RPMI8226 (cell line): ENCODE data around the gene MAP4K3.
"Not testable (repeated sequence)": the region's sequence is repeated elsewhere in the genome, so short reads cannot be mapped to it uniquely, and the experiment has no call there.

ENCODE experiments used
- DNase-seq: peaks from one replicate; pipeline ENCODE4 v3.0.0-alpha.2; 2015

MAP4K3 gene

DNA sequence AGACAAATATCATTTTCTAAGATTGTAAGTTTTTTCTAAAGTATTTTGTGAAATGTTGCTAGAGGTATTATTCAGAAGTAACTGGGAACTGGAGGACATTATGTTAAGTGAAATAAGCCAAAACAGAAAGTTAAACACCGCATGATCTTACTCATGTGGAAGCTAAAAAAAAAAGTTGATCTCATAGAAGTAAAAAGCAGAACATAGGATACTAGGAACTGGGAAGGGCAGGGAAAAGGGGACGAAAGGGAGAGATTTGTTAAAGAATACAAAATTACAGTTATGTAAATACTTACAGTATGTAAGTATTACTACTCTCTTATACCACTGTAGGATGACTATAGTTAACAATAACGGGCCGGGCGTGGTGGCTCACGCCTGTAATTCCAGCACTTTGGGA, 146.7 kb downstream of the MAP4K3 start:
- DNase-seq: no peak

DNA sequence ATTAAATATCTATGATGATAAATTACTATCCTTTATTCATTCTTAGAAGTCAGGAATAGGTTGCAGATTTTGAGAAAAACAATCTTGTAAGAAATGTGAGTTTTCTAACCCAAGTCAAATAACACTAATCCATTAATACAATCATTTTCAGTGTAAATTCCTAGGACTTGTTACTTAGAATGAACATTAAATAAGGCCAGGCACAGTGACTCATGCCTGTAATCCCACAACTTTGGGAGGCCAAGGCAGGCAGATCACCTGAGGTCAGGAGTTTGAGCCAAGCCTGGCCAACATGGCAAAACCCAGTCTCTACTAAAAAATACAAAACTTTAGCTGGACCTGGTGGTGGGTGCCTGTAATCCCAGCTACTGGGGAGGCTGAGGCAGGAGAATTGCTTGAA, 147.5 kb downstream of the MAP4K3 start:
- DNase-seq: no peak

DNA sequence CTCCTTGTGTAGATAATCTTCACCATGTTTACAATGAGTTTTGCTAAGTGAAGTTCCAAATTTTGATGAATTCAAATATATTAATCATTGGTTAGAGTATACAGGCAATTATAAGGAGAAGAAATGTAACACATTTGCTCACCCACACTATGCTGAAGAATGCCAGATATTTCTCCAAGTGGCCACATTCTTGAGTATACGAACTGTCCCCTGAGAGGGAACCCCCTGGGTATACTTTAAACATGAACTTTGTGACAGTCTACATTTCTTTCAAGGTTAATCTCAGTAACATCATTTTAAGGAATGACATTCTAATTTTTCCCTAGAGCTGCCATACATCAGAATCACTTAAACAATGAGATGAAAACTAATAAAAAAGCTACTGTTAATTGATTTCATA, 153.5 kb downstream of the MAP4K3 start:
- no peak for DNase-seq

DNA sequence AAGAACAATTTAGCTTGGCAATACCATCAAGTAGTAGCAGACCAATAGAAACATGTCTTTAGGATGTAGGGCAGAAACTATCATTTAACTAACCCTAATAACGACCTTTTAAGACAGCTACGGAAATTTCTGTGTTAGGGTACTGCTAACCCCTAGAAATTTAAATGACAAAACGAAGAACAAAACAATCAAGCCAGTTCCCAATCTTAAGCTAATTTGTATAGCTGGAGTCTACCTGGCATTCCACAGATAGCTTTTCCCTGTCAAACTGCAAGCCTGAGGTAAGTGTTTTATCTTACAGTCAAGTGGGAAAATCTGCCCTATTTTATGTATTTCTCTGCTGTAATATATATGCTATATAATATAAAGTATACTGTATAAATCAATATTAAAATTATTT, 155.7 kb downstream of the MAP4K3 start:
- DNase-seq: no peak

GRCh38 chr2:39275016-39275415, 162.1 kb downstream of the MAP4K3 start:
- no peak for DNase-seq

- DNase-seq: no peak
These were observed 167.1 kb downstream of the MAP4K3 start for GRCh38 chr2:39269941-39270340.

DNA sequence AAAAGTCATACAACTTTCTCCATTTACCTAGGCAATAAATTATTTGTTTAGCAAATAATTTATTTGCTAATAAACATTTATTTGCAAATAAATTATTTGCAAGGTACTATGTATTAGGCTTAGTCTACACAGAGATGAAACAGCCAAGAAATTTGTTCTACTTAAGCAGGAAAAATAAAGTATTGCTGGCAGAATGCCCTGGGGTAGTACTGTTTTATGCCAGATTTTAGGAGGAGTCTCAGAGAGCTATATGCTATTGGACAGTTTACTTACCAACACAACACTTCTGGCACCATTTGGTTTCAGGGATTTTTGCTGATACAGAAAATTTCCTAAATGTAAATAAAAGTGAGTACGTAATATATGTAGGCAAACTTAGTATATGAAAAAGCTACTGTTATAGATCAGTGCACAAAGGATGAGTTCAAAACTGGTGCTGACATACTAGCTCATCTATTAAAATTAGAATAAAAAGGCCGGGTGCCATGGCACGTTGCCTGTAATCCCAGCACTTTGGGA, 170.1 kb downstream of the MAP4K3 start:
- no peak for DNase-seq

DNA sequence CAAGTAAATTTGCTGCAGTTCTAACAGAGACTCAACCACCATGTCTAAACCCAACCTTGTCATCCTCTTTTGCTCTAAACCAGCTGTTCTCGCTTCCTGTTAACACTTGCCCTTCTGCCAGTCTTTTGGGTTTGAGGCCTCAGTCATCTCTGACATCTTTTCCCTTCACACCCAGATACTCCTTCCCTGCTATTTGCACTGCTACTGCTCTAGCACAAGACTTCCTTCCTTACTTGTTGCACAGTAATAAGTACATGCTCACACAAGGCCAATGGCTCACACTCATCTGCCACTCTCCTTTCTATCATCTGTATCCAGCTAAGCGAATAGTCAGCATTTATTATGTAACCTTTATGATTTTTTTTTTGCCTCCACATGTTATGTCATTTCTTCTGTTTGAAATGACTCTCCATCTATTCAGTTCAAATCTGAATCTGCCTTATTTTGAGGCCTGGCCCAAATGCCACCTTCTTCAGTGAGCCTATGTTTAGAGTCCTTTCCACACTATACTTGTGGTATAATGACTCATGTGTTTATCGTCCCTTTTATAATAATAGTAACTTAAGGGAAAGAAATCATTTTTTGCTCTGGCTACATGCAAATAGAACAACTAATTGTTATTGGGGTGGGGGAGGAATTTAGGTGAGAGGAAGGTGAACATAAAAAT, 170.8 kb downstream of the MAP4K3 start:
- DNase-seq: no peak

DNA sequence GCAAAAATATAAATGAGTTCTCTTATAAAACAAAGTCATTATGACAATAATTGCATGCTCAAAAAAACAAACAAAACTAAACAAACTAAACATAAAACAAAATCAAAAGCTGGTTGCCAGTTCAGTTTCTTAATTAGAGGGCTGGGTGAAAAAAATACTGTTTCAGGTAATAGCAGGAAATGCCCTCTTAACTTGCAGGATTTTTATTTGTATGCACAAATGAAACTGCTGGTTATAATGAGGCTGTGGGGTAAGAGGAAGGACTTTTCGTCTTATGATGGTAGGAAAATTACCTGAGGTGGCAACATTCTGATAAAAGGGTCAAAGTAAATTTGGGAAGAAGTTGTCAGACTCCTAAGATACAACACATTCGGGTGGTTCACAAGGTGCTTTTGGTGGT, 171.8 kb downstream of the MAP4K3 start:
- DNase-seq: no peak

DNA sequence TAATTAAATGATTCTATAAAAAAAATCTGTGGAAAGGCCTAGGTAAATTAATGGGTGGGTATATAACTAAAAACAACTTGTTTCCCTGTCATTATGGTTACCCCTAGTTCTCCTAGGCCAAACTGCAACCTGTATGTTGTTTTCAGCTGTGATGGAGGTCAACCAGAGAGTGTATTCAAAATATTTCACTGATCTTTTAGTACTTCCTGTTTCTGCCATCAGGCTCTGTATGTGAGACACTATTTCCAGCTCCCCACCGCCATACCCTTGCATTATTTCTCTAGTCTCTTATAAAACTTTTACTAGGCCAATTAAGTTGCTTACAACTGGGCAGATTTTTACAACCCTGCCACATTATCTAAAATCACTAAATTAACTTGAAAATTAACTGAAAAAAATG, 172.4 kb downstream of the MAP4K3 start:
- DNase-seq: no peak

DNA sequence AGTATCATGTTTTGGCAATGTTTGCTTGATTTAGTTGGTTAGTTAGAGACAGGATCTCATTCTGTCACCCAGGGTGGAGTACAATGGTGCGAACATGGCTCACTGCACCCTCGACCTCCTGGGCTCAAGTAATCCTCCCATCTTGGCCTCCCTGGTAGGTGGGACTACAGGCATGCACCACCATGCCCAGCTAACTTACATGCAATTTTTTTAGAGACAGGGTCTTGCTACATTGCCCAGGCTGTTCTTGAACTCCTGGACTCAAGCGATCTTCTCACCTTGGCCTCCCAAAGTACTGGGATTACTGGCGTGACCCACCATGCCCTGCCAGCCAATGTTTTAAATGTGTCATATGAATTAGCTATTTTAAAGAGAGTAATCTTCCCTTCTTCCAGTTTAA, 177.0 kb downstream of the MAP4K3 start:
- DNase-seq: no peak

- no peak for DNase-seq
These were observed 181.0 kb downstream of the MAP4K3 start for GRCh38 chr2:39256040-39256439.

DNA sequence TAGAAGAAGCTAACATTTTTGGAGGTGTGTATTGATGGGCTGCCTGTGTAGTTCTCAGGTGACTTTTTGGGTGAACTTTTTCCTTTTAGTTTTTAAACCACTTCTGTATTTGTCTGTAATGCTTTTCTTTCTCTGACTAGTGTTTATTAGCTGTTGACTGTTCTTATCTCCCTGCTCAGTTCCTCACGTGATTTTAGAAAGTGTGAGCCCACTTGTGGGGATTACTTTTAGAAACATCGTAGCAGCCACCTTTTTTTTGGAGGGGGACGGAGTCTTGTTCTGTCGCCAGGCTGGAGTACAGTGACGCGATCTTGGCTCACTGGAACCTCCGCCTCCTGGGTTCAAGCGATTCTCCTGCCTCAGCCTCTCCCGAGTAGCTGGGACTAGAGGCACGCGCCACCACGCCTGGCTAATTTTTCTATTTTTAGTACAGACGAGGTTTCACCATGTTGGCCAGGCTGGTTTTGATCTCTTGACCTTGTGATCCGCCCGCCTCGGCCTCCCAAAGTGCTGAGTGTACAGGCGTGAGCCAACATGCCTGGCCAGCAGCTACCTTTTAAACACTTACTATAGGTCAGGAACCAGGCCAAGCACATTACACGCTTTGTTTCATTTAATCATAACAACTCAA, 184.1 kb downstream of the MAP4K3 start:
- DNase-seq: no peak

GRCh38 chr2:39247512-39248043, 189.5 kb downstream of the MAP4K3 start:
- no peak for DNase-seq

- DNase-seq: no peak
These were observed 190.6 kb downstream of the MAP4K3 start for GRCh38 chr2:39246382-39246980.

DNA sequence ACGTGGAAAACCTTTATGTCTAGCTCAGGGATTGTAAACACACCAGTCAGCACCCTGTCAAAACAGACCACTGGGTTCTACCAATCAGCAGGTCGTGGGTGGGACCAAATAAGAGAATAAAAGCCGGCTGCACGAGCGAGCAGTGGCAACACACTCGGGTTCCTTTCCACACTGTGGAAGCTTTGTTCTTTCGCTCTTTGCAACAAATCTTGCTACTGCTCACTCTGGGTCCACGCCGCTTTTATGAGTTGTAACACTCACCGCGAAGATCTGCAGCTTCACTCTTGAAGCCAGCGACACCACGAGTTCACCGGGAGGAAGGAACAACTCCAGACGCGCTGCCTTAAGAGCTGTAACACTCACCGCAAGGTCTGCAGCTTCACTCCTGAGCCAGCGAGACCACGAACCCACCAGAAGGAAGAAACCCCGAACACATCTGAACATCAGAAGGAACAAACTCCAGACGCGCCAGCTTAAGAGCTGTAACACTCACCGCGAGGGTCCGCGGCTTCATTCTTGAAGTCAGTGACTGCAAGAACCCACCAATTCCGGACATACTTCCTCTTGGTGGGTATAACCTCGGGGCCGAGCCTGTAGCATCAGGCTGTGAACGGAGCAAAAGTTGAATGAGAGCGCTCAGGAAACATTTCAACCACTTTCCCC, 192.0 kb downstream of the MAP4K3 start:
- not testable (repeated sequence) for DNase-seq

DNA sequence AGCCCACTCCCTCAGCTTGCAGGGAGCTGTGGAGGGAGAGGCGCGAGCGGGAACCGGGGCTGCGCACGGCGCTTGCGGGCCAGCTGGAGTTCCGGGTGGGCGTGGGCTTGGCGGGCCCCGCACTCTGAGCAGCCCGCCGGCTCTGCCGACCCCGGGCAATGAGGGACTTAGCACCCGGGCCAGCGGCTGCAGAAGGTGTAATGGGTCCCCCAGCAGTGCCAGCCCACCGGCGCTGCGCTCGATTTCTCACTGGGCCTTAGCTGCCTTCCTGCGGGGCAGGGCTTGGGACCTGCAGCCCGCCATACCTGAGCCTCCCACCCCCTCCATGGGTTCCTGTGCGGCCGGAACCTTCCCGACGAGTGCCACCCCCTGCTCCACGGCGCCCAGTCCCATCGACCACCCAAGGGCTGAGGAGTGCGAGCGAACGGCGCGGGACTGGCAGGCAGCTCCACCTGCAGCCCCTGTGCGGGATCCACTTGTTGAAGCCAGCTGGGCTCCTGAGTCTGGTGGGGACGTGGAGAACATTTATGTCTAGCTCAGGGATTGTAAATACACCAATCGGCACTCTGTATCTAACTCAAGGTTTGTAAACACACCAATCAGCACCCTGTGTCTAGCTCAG, 192.7 kb downstream of the MAP4K3 start:
- not testable (repeated sequence) for DNase-seq

- DNase-seq: no peak
These were observed 193.5 kb downstream of the MAP4K3 start, which contains the start of gene CDKL4 for GRCh38 chr2:39243469-39244123. Gene CDKL4, minus strand, starts transcription at chr2:39243970.

DNA sequence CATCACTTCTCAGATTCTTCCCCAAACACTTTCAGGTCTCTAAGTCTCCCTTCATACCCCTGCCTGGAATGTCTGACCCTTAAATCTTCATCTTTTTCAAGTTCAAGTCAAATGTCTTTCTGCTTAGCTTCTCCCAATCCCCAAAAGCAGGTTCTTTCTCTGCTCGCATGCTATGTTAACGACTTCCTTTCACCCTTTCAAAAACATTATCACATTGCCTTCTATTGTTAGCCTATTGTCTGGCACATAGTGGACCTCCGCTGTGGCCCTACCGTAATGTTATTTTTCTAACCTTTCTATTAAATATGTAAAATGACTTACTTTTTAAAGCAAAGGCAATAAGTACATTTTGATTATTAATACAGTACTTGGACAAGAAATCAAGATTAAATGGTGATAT, 195.5 kb downstream of the MAP4K3 start:
- DNase-seq: no peak

DNA sequence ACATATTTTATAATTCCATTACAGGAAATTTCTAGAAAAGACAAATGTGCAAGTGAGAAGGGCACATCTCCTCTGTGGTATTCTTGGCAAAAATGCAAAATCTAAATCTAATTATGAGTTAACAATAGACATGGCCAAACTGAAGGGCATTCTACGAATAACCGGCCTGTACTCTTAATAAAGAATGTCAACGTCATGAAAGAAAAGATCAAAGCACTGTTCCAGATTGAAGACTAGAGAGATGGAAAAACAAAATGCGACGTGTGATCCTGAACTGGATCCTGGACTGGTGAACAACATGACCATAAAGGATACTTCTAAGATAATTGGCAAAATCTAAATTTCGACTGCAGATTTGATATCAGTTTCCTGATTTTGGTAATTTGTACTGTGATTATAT, 196.3 kb downstream of the MAP4K3 start:
- no peak for DNase-seq

GRCh38 chr2:39234754-39235153, 202.3 kb downstream of the MAP4K3 start:
- no peak for DNase-seq

GRCh38 chr2:39232141-39232540, 204.9 kb downstream of the MAP4K3 start:
- no peak for DNase-seq
